NCI-H460 (cell line): ENCODE measurements around the gene EVX1. TPM values are rescaled to one million over a fixed set of nuclear protein-coding genes. Genes with fewer than 3 reads are reported as not detected.
A peak's percentile ranks its signal among the peaks of the same experiment; 100 is the strongest.

Source experiments
- DNase-seq: peaks from one replicate; pipeline ENCODE4 v3.0.0-alpha.2; 2016; ENCODE audit warnings: low read depth; ENCODE audit errors: extremely low read depth
- total RNA-seq: library from RNA; depleted of rRNA; stranded (reverse); fragments of >200 nt; shearing (Covaris generic); gene quantifications from 2 replicates; pipeline ENCODE4 v1.2.3, GENCODE V29; 2014

The EVX1 gene
- total RNA-seq, 1 experiment from 2014 or later, result 0.12 TPM

GRCh38 chr7:27248427-27248806 lies 5.8 kb downstream of the EVX1 start:
- no peak for DNase-seq

- no peak for DNase-seq
Measured at GRCh38 chr7:27248911-27249723, 6.5 kb downstream of the EVX1 start.

GRCh38 chr7:27249724-27250556 lies 7.3 kb downstream of the EVX1 start:
- DNase-seq, result no peak

- no peak for DNase-seq
Measured at GRCh38 chr7:27250557-27251070, 8.0 kb downstream of the EVX1 start.

- DNase-seq, result no peak
Measured at GRCh38 chr7:27251136-27251651, 8.6 kb downstream of the EVX1 start.

GRCh38 chr7:27251652-27252590 lies 9.3 kb downstream of the EVX1 start:
- DNase-seq, result no peak

GRCh38 chr7:27254625-27255024 lies 12.0 kb downstream of the EVX1 start:
- no peak for DNase-seq

GRCh38 chr7:27260211-27260610 lies 17.6 kb downstream of the EVX1 start:
- no peak for DNase-seq

GRCh38 chr7:27262121-27262520 lies 19.5 kb downstream of the EVX1 start:
- DNase-seq, result no peak

- no peak for DNase-seq
Measured at GRCh38 chr7:27263781-27264180, 21.2 kb downstream of the EVX1 start.

- no peak for DNase-seq
Measured at GRCh38 chr7:27269455-27269854, 26.9 kb downstream of the EVX1 start.

GRCh38 chr7:27271384-27271783 lies 28.8 kb downstream of the EVX1 start:
- DNase-seq, result no peak

GRCh38 chr7:27277628-27278027 lies 35.0 kb downstream of the EVX1 start:
- peak; percentile 33 for DNase-seq

- no peak for DNase-seq
Measured at GRCh38 chr7:27283558-27283957, 41.0 kb downstream of the EVX1 start.

GRCh38 chr7:27295236-27295635 lies 52.6 kb downstream of the EVX1 start:
- DNase-seq, result no peak

- no peak for DNase-seq
Measured at GRCh38 chr7:27297356-27297755, 54.8 kb downstream of the EVX1 start.
